Measurements from ENCODE around the gene HS6ST3. TPM values are rescaled to one million over a fixed set of nuclear protein-coding genes. Genes with fewer than 3 reads are reported as not detected.

Gene HS6ST3
- total and polyA plus RNA-seq, 2 of the 13 experiments (the other 11 are each of a cell fraction or from before 2014, with no cell fraction given): not detected

DNA sequence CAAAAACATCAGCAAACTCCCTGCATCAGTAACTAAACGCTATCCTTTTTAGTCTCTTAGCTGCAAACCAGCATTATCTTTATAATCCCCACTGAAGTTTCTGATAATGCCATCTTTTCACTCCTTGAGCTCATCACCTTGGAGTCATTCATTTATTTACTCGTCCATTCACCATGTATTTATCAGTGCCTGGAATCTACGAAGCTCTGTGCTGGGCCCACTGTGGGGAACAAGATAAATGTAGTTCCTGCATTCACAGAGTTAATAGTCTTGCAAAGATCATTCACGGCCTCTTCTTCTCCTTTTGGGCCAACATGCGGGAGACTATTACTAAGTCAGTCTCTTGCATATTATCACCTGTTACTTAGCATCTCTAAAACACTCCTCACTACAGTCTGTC is 89.4 kb downstream of the HS6ST3 start:
- ChIA-PET CTCF (ENCODE audit: low intra/inter-chr PET ratio, low total read pairs) (no interaction called here), POLR2A (no interaction called here)
- no peaks in the 10 kb centered on the region for H3K4me1 ChIP-seq (ENCODE audit: insufficient read depth, low read length)
- no peaks in the 10 kb centered on the region for H3K27me3 ChIP-seq (ENCODE audit: control insufficient read depth in 1 of 2, insufficient read depth in 2 of 2, low read length in 2 of 2)
- no peaks in the 10 kb centered on the region for H3K9me3 ChIP-seq (ENCODE audit: low read length)
- DNase-seq (ENCODE audit: low spot score) (no peak), ATAC-seq (no peak), FAIRE-seq (no peak)
- no peak overlapping the region for H3K27ac ChIP-seq (ENCODE audit: extremely low read length, insufficient read depth, low read length)
- in situ Hi-C loops (cut with HindIII; ENCODE audit: extremely low pct_ligation_motif_present, low pct_unique_long_range_greater_than_20kb) (no loop called here), intact Hi-C loops (cut with micrococcal nuclease; ENCODE audit: unreplicated experiment) (no loop called here)
- H4K20me1 ChIP-seq (ENCODE audit: insufficient read depth, low read length): no peaks in the 10 kb centered on the region
- no TSS peak for BruUV-seq (replicated peaks)
- WGBS (ENCODE audit: low lambda C conversion rate): 12% methylated on average over 5 of the region's 5 CpGs
- H2AFZ ChIP-seq (ENCODE audit: low read length): no peak overlapping the region
- TF ChIP-seq ZNF598 (CRISPR knock-in tag; IDR thresholded peaks at IDR 0.05; ENCODE audit: borderline replicate concordance) (no peak), ZNF333 (CRISPR knock-in tag; IDR thresholded peaks at IDR 0.05; ENCODE audit: borderline replicate concordance) (no peak), SP1 (IDR thresholded peaks at IDR 0.05) (no peak), SP1 (CRISPR knock-in tag; IDR thresholded peaks at IDR 0.05) (no peak), FOSL2 (CRISPR knock-in tag; IDR thresholded peaks at IDR 0.05) (no peak), HMG20B (CRISPR knock-in tag; conservative IDR thresholded peaks at IDR 0.05) (no peak), DPF2 (CRISPR knock-in tag; IDR thresholded peaks at IDR 0.05; ENCODE audit: borderline replicate concordance, low read depth) (no peak), ATF7 (IDR thresholded peaks at IDR 0.05) (no peak), ATF7 (CRISPR knock-in tag; IDR thresholded peaks at IDR 0.05) (no peak), DZIP1 (CRISPR knock-in tag; IDR thresholded peaks at IDR 0.05) (no peak), GATAD2A (CRISPR knock-in tag; IDR thresholded peaks at IDR 0.05) (no peak), PREB (CRISPR knock-in tag; IDR thresholded peaks at IDR 0.05) (no peak), ZNF546 (CRISPR knock-in tag; conservative IDR thresholded peaks at IDR 0.05) (no peak), ZNF441 (CRISPR knock-in tag; IDR thresholded peaks at IDR 0.05; ENCODE audit: borderline replicate concordance) (no peak)
- TF ChIP-seq, protein P1, sequence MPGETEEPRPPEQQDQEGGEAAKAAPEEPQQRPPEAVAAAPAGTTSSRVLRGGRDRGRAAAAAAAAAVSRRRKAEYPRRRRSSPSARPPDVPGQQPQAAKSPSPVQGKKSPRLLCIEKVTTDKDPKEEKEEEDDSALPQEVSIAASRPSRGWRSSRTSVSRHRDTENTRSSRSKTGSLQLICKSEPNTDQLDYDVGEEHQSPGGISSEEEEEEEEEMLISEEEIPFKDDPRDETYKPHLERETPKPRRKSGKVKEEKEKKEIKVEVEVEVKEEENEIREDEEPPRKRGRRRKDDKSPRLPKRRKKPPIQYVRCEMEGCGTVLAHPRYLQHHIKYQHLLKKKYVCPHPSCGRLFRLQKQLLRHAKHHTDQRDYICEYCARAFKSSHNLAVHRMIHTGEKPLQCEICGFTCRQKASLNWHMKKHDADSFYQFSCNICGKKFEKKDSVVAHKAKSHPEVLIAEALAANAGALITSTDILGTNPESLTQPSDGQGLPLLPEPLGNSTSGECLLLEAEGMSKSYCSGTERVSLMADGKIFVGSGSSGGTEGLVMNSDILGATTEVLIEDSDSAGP (CRISPR knock-in tag; IDR thresholded peaks at IDR 0.05; ENCODE audit: borderline replicate concordance): no peak
- TF ChIP-seq, protein P2, sequence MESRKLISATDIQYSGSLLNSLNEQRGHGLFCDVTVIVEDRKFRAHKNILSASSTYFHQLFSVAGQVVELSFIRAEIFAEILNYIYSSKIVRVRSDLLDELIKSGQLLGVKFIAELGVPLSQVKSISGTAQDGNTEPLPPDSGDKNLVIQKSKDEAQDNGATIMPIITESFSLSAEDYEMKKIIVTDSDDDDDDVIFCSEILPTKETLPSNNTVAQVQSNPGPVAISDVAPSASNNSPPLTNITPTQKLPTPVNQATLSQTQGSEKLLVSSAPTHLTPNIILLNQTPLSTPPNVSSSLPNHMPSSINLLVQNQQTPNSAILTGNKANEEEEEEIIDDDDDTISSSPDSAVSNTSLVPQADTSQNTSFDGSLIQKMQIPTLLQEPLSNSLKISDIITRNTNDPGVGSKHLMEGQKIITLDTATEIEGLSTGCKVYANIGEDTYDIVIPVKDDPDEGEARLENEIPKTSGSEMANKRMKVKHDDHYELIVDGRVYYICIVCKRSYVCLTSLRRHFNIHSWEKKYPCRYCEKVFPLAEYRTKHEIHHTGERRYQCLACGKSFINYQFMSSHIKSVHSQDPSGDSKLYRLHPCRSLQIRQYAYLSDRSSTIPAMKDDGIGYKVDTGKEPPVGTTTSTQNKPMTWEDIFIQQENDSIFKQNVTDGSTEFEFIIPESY (CRISPR knock-in tag; IDR thresholded peaks at IDR 0.05): no peak
- no peaks in the 10 kb centered on the region for H3K36me3 ChIP-seq (replicated peaks in 1 of 2; ENCODE audit: control insufficient read depth in 1 of 2, insufficient read depth in 2 of 2, low read length in 2 of 2)
- no peak overlapping the region for H3K4me2 ChIP-seq (ENCODE audit: low read depth, low read length)
- H3K4me3 ChIP-seq (replicated peaks in 1 of 3; ENCODE audit: insufficient read depth in 1 of 3, low read depth in 2 of 3, low read length in 3 of 3): no peak overlapping the region
- no peaks in the 10 kb centered on the region for H3K79me2 ChIP-seq (ENCODE audit: insufficient read depth, low read length)
- H3K9ac ChIP-seq (ENCODE audit: insufficient read depth, low read depth, low read length): no peak overlapping the region
